H1 (cell line): ENCODE data around the gene IL5. TPM values are rescaled to one million over a fixed set of nuclear protein-coding genes. Genes with fewer than 3 reads are reported as not detected.

Experiments used
- CTCF ChIA-PET: fragments of 300-600 bp; sonication (Branson Sonifier 250); formaldehyde crosslinking; loops from one replicate; lab custom pipeline; 2021; ENCODE audit not compliant: partially characterized antibody; lab: Charles Lee
- POLR2A ChIA-PET: fragments of 300-600 bp; sonication (Branson Sonifier 250); formaldehyde crosslinking; loops from one replicate; lab custom pipeline; 2021; ENCODE audit warnings: inconsistent platforms; ENCODE audit not compliant: partially characterized antibody; lab: Charles Lee
- DNase-seq, 2 experiments: peaks; one replicate each; pipeline versions ENCODE4 v3.0.0 to v3.0.0-alpha.2; 2010 to 2022; ENCODE audit warnings: low spot score in 2 of 2, low read depth in 1 of 2, mixed read lengths in 1 of 2
- FAIRE-seq: peaks from 2 replicates; lab custom pipeline; 2011; peaks lifted over from hg19 to GRCh38; lab: Jason Lieb, UNC
- H2AFZ ChIP-seq: 2 replicates; pipeline ENCODE4 v1.8.1; 2012; ENCODE audit warnings: low read length, inconsistent platforms
- H2AK5ac ChIP-seq: 2 replicates; pipeline ENCODE4 v1.6.1; 2013; ENCODE audit warnings: low read depth, low read length
- H2BK120ac ChIP-seq: replicated peaks from 2 replicates; pipeline ENCODE3; 2013; ENCODE audit warnings: low read depth, low read length, inconsistent platforms
- H2BK12ac ChIP-seq: 2 replicates; pipeline ENCODE4 v1.6.1; 2013; ENCODE audit warnings: low read depth, low read length
- H2BK15ac ChIP-seq: 2 replicates; pipeline ENCODE4 v1.6.1; 2013; ENCODE audit warnings: low read length
- H2BK20ac ChIP-seq: 2 replicates; pipeline ENCODE4 v1.6.1; 2013; ENCODE audit warnings: low read length
- H2BK5ac ChIP-seq: 2 replicates; pipeline ENCODE4 v1.6.1; 2013; ENCODE audit warnings: low read depth, low read length
- H3K14ac ChIP-seq: 2 replicates; pipeline ENCODE4 v1.6.1; 2013; ENCODE audit warnings: inconsistent platforms; ENCODE audit not compliant: insufficient read length
- H3K18ac ChIP-seq: 2 replicates; pipeline ENCODE4 v1.6.1; 2013; ENCODE audit warnings: low read length; ENCODE audit errors: extremely low read depth
- H3K23ac ChIP-seq: 2 replicates; pipeline ENCODE4 v1.6.1; 2013; ENCODE audit warnings: inconsistent platforms; ENCODE audit not compliant: insufficient read length
- H3K23me2 ChIP-seq: 2 replicates; pipeline ENCODE4 v1.6.1; 2013; ENCODE audit warnings: low read depth, low read length
- H3K27ac ChIP-seq: 2 replicates; pipeline ENCODE4 v1.6.1; 2011; ENCODE audit warnings: low read depth, low read length, inconsistent platforms
- H3K27me3 ChIP-seq, 4 experiments: replicated peaks in 1 of 4; 1 replicate in 1 of 4; 2 replicates in 3 of 4; pipeline versions ENCODE4 v1.6.1 to v1.8.1; 2011 to 2013; ENCODE audit warnings: low read length in 3 of 4, mild to moderate bottlenecking in 3 of 4, inconsistent platforms in 2 of 4, mixed read lengths in 2 of 4, moderate library complexity in 1 of 4; ENCODE audit not compliant: control insufficient read depth in 3 of 4, insufficient read depth in 3 of 4; ENCODE audit errors: extremely low read depth in 1 of 4
- H3K36me3 ChIP-seq, 4 experiments: 2 replicates each; pipeline versions ENCODE4 v1.6.1 to v1.8.1; 2011 to 2013; ENCODE audit warnings: mild to moderate bottlenecking in 4 of 4, low read length in 3 of 4, moderate library complexity in 2 of 4, control low read depth in 1 of 4, inconsistent platforms in 1 of 4; ENCODE audit not compliant: insufficient read depth in 4 of 4, control insufficient read depth in 2 of 4
- H3K4ac ChIP-seq: replicated peaks from 2 replicates; pipeline ENCODE3; 2013; ENCODE audit warnings: low read length, low read depth, mixed read lengths, inconsistent platforms; ENCODE audit not compliant: insufficient read length
- H3K4me1 ChIP-seq, 4 experiments: replicated peaks in 1 of 4; 1 replicate in 1 of 4; 2 replicates in 3 of 4; pipeline versions ENCODE4 v1.6.1 to v1.8.1; 2011 to 2013; ENCODE audit warnings: low read length in 3 of 4, inconsistent platforms in 2 of 4, mixed read lengths in 1 of 4; ENCODE audit not compliant: insufficient read depth in 4 of 4, control insufficient read depth in 3 of 4
- H3K4me2 ChIP-seq, 2 experiments: 2 replicates each; pipeline versions ENCODE4 v1.6.1 to v1.8.1; 2011 to 2013; ENCODE audit warnings: low read depth in 2 of 2, low read length in 2 of 2, control low read depth in 1 of 2, inconsistent platforms in 1 of 2, mild to moderate bottlenecking in 1 of 2; ENCODE audit not compliant: insufficient read depth in 1 of 2
- H3K4me3 ChIP-seq, 4 experiments: fragments of 200-600, 300-600 bp in 1 of 4; sonication (generic), shearing (Covaris generic), sonication (Bioruptor Twin) in 1 of 4; 2 replicates each; pipeline versions ENCODE4 v1.5.1 to v1.8.1; 2011 to 2016; ENCODE audit warnings: low read length in 4 of 4, low read depth in 3 of 4, control low read depth in 2 of 4, inconsistent platforms in 2 of 4, mild to moderate bottlenecking in 2 of 4, mixed read lengths in 1 of 4, moderate library complexity in 1 of 4; ENCODE audit not compliant: insufficient read depth in 2 of 4; ENCODE audit errors: extremely low read depth in 1 of 4
- H3K56ac ChIP-seq: replicated peaks from 2 replicates; pipeline ENCODE3; 2013; ENCODE audit warnings: low read depth, mild to moderate bottlenecking, mixed read lengths, low read length, inconsistent platforms; ENCODE audit not compliant: insufficient read length
- H3K79me1 ChIP-seq: 2 replicates; pipeline ENCODE4 v1.6.1; 2013; ENCODE audit warnings: low read depth, low read length, control low read depth
- H3K79me2 ChIP-seq, 2 experiments: 2 replicates each; pipeline versions ENCODE4 v1.6.1 to v1.8.1; 2012 to 2013; ENCODE audit warnings: low read length in 2 of 2, mild to moderate bottlenecking in 2 of 2, inconsistent platforms in 1 of 2; ENCODE audit not compliant: insufficient read depth in 2 of 2, control insufficient read depth in 1 of 2
- H3K9ac ChIP-seq, 4 experiments: replicated peaks in 1 of 4; 1 replicate in 1 of 4; 2 replicates in 3 of 4; pipeline versions ENCODE4 v1.6.1 to v1.8.1; 2011 to 2013; ENCODE audit warnings: low read depth in 3 of 4, low read length in 3 of 4, control low read depth in 2 of 4, mild to moderate bottlenecking in 2 of 4, moderate library complexity in 2 of 4, inconsistent platforms in 1 of 4; ENCODE audit errors: extremely low read depth in 1 of 4
- H3K9me3 ChIP-seq, 2 experiments: 2 replicates each; pipeline versions ENCODE4 v1.6.1 to v1.8.1; 2012 to 2013; ENCODE audit warnings: mild to moderate bottlenecking in 2 of 2, moderate library complexity in 2 of 2, control low read depth in 1 of 2, inconsistent platforms in 1 of 2, low read depth in 1 of 2, low read length in 1 of 2, mixed read lengths in 1 of 2; ENCODE audit not compliant: insufficient read depth in 2 of 2
- H4K20me1 ChIP-seq, 2 experiments: replicated peaks in 1 of 2; 2 replicates each; pipeline versions ENCODE3 to v1.8.1; 2011 to 2013; ENCODE audit warnings: inconsistent platforms in 2 of 2, low read length in 2 of 2, mild to moderate bottlenecking in 1 of 2; ENCODE audit not compliant: insufficient read depth in 2 of 2, control insufficient read depth in 1 of 2
- H4K5ac ChIP-seq: 2 replicates; pipeline ENCODE4 v1.6.1; 2013; ENCODE audit warnings: low read length, low read depth, mixed read lengths, inconsistent platforms; ENCODE audit not compliant: insufficient read length
- H4K8ac ChIP-seq: 2 replicates; pipeline ENCODE4 v1.8.0; 2013; ENCODE audit warnings: mild to moderate bottlenecking, moderate library complexity, low read length, inconsistent platforms; ENCODE audit not compliant: insufficient read depth; ENCODE audit errors: extremely low read depth
- H4K91ac ChIP-seq: replicated peaks from 2 replicates; pipeline ENCODE3; 2013; ENCODE audit warnings: low read length, mixed read lengths, inconsistent platforms; ENCODE audit not compliant: insufficient read length
- CBX8 ChIP-seq: fragments of 300-800, 300-1000 bp; sonication (generic); IDR thresholded peaks from 2 replicates; pipeline ENCODE4 v1.7.1; 2016; ENCODE audit warnings: low read depth, low read length, borderline replicate concordance
- EP300 ChIP-seq, 2 experiments: IDR thresholded peaks; 1 replicate in 1 of 2; 2 replicates in 1 of 2; pipeline ENCODE4 v1.6.1; 2011 to 2012; ENCODE audit warnings: low read depth in 2 of 2, low read length in 2 of 2, mild to moderate bottlenecking in 2 of 2, borderline replicate concordance in 1 of 2, inconsistent platforms in 1 of 2, moderate library complexity in 1 of 2
- HDAC2 ChIP-seq, 2 experiments: fragments of 300-600 bp in 1 of 2; sonication (generic) in 1 of 2; IDR thresholded peaks; 2 replicates each; pipeline ENCODE4 v1.6.1; 2011 to 2012; ENCODE audit warnings: low read depth in 2 of 2, low read length in 2 of 2, mild to moderate bottlenecking in 2 of 2, moderate library complexity in 2 of 2, borderline replicate concordance in 1 of 2, inconsistent platforms in 1 of 2
- POLR2A ChIP-seq, 2 experiments: IDR thresholded peaks; 1 replicate in 1 of 2; 2 replicates in 1 of 2; pipeline ENCODE4 v1.6.1; 2011; ENCODE audit warnings: low read depth in 2 of 2, low read length in 2 of 2, mild to moderate bottlenecking in 2 of 2; ENCODE audit errors: control extremely low read depth in 1 of 2
- POU5F1 ChIP-seq: IDR thresholded peaks from 2 replicates; pipeline ENCODE4 v1.6.1; 2011; ENCODE audit warnings: low read depth, mild to moderate bottlenecking, low read length, moderate library complexity
- RAD21 ChIP-seq, 2 experiments: IDR thresholded peaks in 1 of 2; conservative IDR thresholded peaks in 1 of 2; 2 replicates each; pipeline ENCODE4 v1.6.1; 2011; ENCODE audit warnings: low read depth in 2 of 2, low read length in 2 of 2, improper control_type of control experiment in 1 of 2, inconsistent platforms in 1 of 2, mild to moderate bottlenecking in 1 of 2, moderate library complexity in 1 of 2
- RNF2 ChIP-seq: fragments of 200-900, 300-1000 bp; sonication (generic); IDR thresholded peaks from 2 replicates; pipeline ENCODE4 v1.7.1; 2016; ENCODE audit warnings: borderline replicate concordance, low read depth, mild to moderate bottlenecking, antibody characterized with exemption, low read length; ENCODE audit not compliant: poor library complexity, severe bottlenecking; ENCODE audit errors: missing control alignments
- WGBS, 2 experiments: shearing (Covaris generic) in 1 of 2; methylation state at CpG; one replicate each; pipeline versions ENCODE4 v1.1.6 to v1.1.7; 2013 to 2015; ENCODE audit warnings: low lambda C conversion rate in 2 of 2, mixed read lengths in 2 of 2, inconsistent platforms in 1 of 2, low coverage in 1 of 2, missing lambda C conversion rate in 1 of 2; ENCODE audit not compliant: insufficient replicate concordance in 2 of 2, insufficient coverage in 1 of 2, insufficient read length in 1 of 2; ENCODE audit errors: extremely low coverage in 1 of 2, missing lambda C conversion rate in 1 of 2; 5-methylcytosine and 5-hydroxymethylcytosine counted together
- polyA plus RNA-seq, 7 experiments: library from polyadenylated mRNA; depleted of rRNA in 3 of 7; stranded (reverse) in 5 of 7; unstranded in 2 of 7; fragments of >200 nt in 5 of 7; fragments of 200-250 nt in 2 of 7; gene quantifications; 1 replicate in 5 of 7; 2 replicates in 1 of 7; 4 replicates in 1 of 7; pipeline versions ENCODE4 v1.2.1 to v1.2.3, GENCODE V29; 2011 to 2013; ENCODE audit warnings: missing spikeins in 2 of 7, mixed read lengths in 2 of 7
- total RNA-seq: library from RNA; stranded (reverse); fragmentation: NEBNext Ultra II Directional; extraction: Animal tissue kit (Norgen Biotek cat#: 25700); gene quantifications from 2 replicates; pipeline ENCODE4 v1.2.1, GENCODE V29; 2021
- TF ChIP-seq, protein P1 (sequence below), 3 experiments: IDR thresholded peaks; 1 replicate in 2 of 3; 2 replicates in 1 of 3; pipeline versions ENCODE4 v1.5.1 to v1.6.1; 2011; ENCODE audit warnings: low read length in 3 of 3, mild to moderate bottlenecking in 3 of 3, inconsistent platforms in 2 of 3, low read depth in 1 of 3, moderate library complexity in 1 of 3; ENCODE audit not compliant: insufficient read depth in 1 of 3; ENCODE audit errors: control extremely low read depth in 1 of 3

Gene IL5
- total and polyA plus RNA-seq, 2 of the 8 experiments (the other 6 are each of a cell fraction or from before 2014, with no cell fraction given): not detected

DNA sequence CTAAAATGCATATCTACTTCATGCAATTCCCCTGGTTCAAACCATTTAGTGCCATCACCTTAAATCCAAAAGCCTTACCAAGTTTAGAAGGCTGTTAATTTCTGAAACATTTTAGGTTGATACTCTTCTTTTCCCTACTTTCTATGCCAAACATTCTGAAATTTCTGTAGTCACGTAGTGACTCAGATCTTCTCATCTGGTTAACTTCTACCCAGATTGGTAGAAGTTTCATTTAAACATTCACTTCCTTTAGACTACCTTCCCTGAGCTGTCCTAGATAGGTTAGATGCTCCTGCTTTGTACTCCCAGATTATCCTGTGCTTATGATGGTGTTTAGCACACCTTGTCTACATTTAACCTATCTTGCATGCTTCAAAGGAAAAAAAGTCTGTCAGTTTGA lies 23.3 kb upstream of the IL5 start:
- POLR2A ChIA-PET: no interaction called here
- Histone ChIP-seq H3K79me1 (no peaks in the 10 kb centered on the region), H2BK20ac (no peak overlapping the region), H2BK12ac (no peak overlapping the region), H3K4ac (no peak overlapping the region), H3K23me2 (no peaks in the 10 kb centered on the region; the same call in 1 of the 2 replicates), H3K4me1 (no peaks in the 10 kb centered on the region), H2AFZ (no peak overlapping the region), H2BK5ac (no peak overlapping the region), H2AK5ac (no peak overlapping the region), H2BK15ac (no peak overlapping the region), H3K79me2 (no peaks in the 10 kb centered on the region; a peak in 1 of 4 replicates), H3K36me3 (peaks cover 0 to 33% (median 14%) of the 10 kb centered on the region in 4 experiments; a peak in 4 of 8 replicates), H3K56ac (no peak overlapping the region), H3K27ac (no peak overlapping the region), H3K18ac (no peak overlapping the region), H3K23ac (no peak overlapping the region), H3K9me3 (peaks cover 8 to 9% of the 10 kb centered on the region in 2 experiments; a peak in 3 of 4 replicates), H2BK120ac (no peak overlapping the region), H3K9ac (no peak overlapping the region), H3K27me3 (no peaks in the 10 kb centered on the region), H3K4me3 (no peak overlapping the region), H3K4me2 (no peak overlapping the region), H3K14ac (no peak overlapping the region), H4K5ac (no peak overlapping the region), H4K8ac (no peak overlapping the region), H4K20me1 (no peaks in the 10 kb centered on the region), H4K91ac (no peak overlapping the region)
- DNase-seq (no peak), FAIRE-seq (no peak)
- TF ChIP-seq POU5F1 (no peak), RAD21 (IDR thresholded peaks at IDR 0.05 in 1 of 2, conservative IDR thresholded peaks at IDR 0.05 in 1 of 2; ENCODE audit: low read depth in 2 of 2, low read length in 2 of 2) (no peak), RNF2 (no peak), CBX8 (no peak), POLR2A (IDR thresholded peaks at IDR 0.05; ENCODE audit: control extremely low read depth in 1 of 2, low read depth in 2 of 2, low read length in 2 of 2) (no peak), HDAC2 (IDR thresholded peaks at IDR 0.05; ENCODE audit: borderline replicate concordance in 1 of 2, low read depth in 2 of 2, low read length in 2 of 2) (no peak), EP300 (IDR thresholded peaks at IDR 0.05; ENCODE audit: borderline replicate concordance in 1 of 2, low read depth in 2 of 2, low read length in 2 of 2) (no peak)
- TF ChIP-seq, protein P1, sequence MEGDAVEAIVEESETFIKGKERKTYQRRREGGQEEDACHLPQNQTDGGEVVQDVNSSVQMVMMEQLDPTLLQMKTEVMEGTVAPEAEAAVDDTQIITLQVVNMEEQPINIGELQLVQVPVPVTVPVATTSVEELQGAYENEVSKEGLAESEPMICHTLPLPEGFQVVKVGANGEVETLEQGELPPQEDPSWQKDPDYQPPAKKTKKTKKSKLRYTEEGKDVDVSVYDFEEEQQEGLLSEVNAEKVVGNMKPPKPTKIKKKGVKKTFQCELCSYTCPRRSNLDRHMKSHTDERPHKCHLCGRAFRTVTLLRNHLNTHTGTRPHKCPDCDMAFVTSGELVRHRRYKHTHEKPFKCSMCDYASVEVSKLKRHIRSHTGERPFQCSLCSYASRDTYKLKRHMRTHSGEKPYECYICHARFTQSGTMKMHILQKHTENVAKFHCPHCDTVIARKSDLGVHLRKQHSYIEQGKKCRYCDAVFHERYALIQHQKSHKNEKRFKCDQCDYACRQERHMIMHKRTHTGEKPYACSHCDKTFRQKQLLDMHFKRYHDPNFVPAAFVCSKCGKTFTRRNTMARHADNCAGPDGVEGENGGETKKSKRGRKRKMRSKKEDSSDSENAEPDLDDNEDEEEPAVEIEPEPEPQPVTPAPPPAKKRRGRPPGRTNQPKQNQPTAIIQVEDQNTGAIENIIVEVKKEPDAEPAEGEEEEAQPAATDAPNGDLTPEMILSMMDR (IDR thresholded peaks at IDR 0.05; ENCODE audit: control extremely low read depth in 1 of 3, insufficient read depth in 1 of 3, low read depth in 1 of 3, low read length in 3 of 3): no peak
- CTCF ChIA-PET: interaction anchor here (1.6 kb wide), 1 partner anchor 135 kb away, joined by 3 read pairs; no protein-coding TSS in a partner anchor
- WGBS, 2 experiments: 95% methylated on average over 1 of the region's 1 CpG; no CpG with 5 or more reads in 1 of the 2 experiments
